ENCODE results near the gene ISX.

ISX gene

GRCh38 chr22:35053060-35053835 is 12.7 kb upstream of the ISX start:
- DNase-seq, result no peak

GRCh38 chr22:35054064-35054463 is 11.9 kb upstream of the ISX start:
- DNase-seq, result peak; percentile 40

- no peak for DNase-seq
Observed at GRCh38 chr22:35056486-35056885, 9.5 kb upstream of the ISX start.

DNA sequence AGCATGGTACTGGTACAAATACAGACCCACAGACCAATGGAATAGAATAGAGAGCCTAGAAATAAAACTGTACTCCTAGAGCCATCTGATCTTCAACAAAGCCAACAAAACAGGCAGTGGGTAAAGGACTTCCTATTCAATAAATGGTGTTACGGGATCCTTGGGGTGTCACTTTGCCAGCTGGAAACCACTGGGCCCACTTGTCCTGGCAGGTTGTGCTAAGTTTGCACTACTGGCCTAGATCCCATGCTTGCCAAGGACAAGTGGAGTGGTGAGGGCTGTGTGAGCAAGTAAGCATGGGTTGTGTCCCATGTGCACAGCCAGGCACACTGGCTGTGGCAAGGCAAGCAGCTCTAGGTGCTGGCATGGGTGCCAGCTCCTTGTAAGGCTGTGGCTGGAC is 8.8 kb upstream of the ISX start:
- no peak for DNase-seq

- DNase-seq, result no peak
Observed at GRCh38 chr22:35059632-35060031, 6.3 kb upstream of the ISX start.

DNA sequence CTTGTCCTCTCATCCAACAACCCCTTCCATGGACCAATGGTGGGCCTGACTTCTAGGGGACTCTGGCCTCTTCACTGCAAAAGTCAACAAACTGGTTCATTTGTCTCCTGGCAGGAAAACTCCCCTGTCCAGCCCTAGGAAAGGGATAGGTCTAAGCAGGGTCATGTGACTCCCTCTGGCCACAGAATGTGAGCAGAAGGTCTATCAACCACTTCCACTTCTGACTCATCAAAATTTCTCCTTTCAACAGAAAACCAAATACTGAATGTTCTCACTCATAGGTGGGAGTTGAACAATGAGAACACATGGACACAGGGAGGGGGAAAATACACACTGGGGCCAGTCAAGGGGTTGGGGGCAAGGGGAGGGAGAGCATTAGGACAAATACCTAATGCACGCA is 1.3 kb upstream of the ISX start:
- DNase-seq, result peak; percentile 49

DNA sequence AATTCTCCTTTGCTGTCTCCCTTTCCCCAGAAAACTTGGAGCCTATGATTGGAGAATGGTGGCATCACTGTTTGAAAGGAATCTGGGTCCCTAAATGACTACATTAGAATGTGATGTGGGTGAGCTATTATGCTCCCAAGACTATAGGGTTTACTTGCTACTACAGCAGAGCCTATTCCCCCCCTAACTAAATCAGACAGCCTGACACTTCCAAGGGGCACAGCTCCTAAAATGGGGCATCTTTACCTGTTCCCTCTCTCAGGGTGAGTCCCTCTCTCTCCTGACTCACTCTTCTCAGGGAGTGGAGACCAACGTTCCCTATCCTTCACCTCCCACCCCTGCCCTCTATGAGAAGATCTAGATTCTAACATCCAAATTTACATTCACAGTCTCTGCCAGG is 775 bp upstream of the ISX start:
- DNase-seq, result no peak

DNA sequence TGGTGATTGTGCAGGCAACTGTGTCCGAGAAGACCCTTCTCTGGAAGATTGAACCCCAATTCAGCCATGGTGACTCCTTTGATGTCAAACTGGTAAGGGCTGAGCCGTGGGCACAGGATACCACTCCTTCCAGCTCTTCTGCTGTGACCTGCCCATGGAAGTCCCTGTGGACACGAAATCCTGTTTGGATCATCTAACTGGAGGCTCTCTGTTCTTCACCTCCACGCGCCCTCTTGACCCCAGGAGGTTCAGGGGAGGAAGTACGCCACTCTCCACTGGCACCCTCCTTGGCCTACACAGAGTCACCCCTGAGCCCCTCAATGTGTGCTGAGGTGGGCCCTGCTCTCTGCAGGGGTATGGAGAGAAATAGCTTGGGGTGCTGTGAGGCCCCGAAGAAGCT is 810 bp downstream of the ISX start:
- DNase-seq, result no peak

DNA sequence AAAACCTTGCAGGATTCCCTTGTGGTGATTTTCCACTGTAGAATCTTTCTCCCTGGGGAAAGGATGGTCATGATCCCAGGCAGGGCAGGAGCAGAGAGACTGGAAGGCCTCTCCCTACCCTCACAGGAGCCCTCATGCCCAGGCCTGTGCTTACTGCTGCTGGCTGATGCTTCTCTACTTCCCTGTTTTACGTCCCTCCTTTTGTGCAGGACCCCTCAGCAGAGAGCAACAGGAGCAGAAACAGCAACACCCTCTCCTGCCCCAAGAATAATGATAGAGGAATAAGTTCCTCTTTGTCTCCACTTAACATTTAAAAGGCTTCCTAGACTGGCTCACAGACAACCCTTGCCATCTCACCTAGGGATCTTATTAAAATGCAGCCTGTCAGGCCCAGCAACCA is 3.6 kb downstream of the ISX start:
- no peak for DNase-seq

DNA sequence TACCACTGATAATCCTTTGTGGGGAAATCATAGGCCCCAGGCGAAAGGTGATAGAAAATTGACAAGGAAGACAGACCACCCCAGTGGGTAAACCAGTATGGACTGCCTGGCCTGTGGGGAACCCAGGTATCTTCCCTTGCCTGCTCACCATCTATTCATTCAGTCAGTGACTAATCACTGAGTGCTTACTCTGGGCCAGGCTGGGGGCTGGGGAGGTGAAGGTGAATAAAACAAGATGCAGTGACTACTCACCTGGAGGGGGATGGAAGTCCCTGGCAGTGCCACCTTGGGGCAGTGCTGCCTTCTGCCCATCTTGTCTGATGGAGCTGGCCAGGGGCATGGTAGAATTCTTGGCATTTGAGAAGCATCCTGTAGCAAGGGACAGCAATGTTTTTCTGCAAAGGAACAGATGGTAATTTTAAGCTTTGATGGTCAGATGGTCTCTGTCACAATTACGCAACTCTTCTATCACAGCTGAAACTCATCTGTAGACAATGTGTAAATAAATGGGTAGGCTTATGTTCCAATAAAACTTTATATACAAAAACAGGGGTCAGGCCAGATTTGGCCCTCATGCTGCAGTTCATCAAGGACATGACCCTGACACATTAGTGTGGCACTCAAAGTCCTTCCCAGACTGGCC is 4.6 kb downstream of the ISX start:
- no peak for DNase-seq

- DNase-seq, result no peak
Observed at GRCh38 chr22:35071784-35072183, 5.8 kb downstream of the ISX start.

DNA sequence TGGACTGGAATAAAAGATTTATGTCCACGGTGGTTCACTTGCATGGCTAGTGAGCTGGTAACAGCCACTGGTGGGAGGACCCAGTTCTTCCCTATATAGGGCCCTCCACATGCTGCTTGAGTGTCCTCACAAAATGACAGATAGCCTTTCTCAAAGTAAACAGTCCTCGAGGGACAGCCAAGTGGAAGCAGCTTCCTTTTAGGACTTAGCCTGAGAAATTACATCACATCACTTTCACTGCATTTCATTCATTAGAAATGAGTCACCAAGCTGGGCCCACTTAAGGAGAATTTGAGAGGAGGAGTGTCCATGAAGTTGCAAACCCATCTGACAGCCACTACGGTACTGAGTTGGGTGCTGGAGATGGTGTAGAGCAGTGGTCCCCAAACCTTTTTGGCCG is 7.0 kb downstream of the ISX start:
- DNase-seq, result no peak

DNA sequence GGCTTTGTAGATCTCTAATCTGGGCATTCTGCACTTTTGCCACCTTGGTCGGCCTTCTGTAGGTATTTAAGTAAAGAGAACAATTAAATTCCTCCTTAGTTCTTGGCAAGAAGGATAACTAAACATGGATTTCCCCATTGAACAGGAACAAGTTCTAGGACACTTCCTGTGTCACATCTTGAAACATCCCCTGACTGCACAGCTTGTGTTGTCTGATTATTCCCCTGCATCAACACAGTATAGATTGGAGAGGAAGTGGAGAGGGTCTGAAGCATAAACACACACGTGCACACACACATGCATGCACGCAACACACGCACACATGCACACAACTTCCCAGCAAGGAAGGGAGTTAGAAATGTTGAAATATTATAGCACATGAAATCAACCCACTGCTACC is 8.6 kb downstream of the ISX start:
- no peak for DNase-seq

GRCh38 chr22:35076630-35077029 is 10.7 kb downstream of the ISX start:
- no peak for DNase-seq

DNA sequence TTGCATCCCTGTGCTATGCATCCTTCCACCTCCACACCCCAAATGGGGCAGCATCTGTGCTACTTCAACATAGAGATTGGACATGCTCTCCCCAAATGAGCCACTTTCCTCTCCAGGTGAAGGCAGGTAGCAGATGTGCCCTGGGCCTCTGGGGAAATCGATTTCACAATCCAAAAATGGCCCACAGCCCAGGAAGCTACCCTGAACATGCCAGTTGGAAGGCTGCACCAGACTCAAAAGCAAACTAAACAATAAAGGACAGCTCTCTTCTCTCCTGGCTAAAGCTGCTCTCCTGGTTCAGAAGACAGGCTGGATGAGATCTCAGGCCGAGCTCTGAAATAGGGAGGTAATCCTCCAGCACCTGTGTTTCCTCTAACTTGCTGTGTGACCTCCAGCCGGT is 19.7 kb downstream of the ISX start:
- no peak for DNase-seq

- no peak for DNase-seq
Observed at GRCh38 chr22:35089139-35089538, 23.2 kb downstream of the ISX start.

- no peak for DNase-seq
Observed at GRCh38 chr22:35092406-35092805, 26.4 kb downstream of the ISX start.

DNA sequence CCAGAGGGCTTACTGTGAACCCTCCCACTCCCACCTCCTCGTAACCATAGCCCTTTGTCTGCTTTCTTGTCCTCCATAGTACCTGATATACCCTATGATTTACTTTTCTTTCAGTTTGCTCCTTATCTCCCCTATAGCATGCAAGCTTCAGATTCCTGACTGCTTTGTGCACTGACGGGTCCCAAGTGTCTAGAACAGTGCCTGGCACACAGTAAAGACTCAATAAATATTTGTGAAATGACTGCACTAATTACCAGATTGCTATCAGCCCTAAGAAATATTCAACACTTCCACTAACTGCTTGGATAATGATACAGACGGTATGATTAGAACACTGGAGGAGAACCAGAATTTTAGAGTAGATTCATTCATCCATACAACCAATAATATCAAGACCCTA is 33.0 kb downstream of the ISX start:
- no peak for DNase-seq

GRCh38 chr22:35099883-35100282 is 33.9 kb downstream of the ISX start:
- DNase-seq, result no peak

DNA sequence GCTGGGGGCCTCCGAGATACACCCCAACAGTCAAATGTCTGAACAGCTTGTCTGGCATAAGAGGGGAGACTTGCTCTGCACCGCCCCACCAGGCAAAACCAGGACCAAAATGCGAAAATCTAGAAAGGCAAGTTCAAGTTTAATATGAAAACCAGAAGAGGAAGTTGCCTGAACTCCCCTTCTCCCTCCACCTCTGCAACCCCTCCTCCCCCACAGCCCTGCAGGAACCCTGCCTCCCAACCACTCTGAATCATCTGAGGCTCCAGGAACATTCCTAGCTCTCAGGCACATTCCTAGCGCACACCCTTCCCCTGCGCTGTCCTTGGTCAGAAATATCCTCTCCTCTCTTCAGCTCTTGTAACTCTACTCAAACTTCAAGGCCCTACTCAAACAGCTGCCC is 36.7 kb downstream of the ISX start:
- no peak for DNase-seq

GRCh38 chr22:35103761-35104160 is 37.8 kb downstream of the ISX start:
- no peak for DNase-seq

GRCh38 chr22:35104491-35104890 is 38.5 kb downstream of the ISX start:
- DNase-seq, result no peak

DNA sequence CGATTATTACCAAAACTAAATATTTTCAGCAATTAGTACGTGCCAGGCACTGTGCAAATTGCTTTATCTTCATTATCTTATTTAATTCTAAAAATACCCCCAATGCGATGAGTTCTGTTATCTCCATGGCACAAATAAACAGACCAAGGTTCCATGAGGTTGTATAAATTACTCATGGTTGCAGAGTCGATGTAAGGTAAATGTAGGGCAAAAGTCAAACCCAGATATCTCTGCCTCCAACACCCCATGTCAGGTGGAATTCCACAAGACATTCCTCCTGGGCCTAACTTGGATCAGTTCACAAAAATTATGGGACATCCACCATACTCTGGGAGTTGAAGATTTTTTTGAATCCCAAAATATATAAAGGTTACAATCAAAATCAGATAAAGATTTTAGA is 43.7 kb downstream of the ISX start:
- no peak for DNase-seq

DNA sequence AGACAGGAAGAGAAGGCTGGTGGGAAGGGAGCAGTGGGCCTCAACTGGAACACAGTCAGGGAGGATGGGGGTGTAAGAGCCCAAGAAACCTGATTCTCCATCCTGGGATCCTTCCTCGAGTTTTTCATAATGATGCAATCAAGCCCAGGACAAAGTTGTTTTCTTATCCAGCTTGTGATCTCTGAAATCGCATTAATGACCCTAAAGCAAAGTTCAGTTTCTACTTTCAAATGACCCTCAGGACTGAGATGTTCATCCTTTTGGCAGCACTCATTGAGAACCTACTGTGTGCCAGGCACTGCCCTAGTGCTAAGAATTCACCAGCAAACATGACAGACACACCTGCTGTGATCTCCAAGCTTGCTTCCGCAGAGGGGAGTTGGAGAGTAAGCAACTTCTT is 45.3 kb downstream of the ISX start:
- DNase-seq, result no peak

DNA sequence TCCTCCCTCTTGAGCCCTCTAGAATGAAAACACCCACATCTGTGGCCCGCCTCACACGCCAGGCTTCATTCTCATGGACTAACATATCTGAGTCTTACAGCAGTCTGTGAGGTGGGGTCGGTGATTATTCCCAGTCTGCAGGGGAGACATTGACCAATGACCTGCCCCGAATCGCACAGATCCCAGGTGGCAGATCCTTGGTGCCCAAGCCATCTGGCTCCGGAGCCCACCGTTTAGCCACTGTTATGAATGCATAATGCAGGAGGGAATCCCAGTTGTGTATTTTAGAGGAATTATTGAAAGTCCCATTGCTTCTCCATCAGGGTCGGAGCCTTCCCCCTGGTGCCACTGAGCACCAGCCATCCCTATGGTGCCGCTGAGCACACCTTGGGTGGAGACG is 47.4 kb downstream of the ISX start:
- no peak for DNase-seq
